ENCODE results near the gene PRRG1.
"Not testable (repeated sequence)": the region's sequence is repeated elsewhere in the genome, so short reads cannot be mapped to it uniquely, and the experiment has no call there.

Gene PRRG1

GRCh38 chrX:37349221-37350033 is at the start of gene PRRG1:
Gene PRRG1 (plus strand): TSS chrX:37349364. CDS start chrX:37406250, 56,886 bp downstream.
- DNase-seq = no peak

- DNase-seq = no peak
These were observed 46.6 kb upstream of the PRRG1 start for GRCh38 chrX:37302569-37302968.

DNA sequence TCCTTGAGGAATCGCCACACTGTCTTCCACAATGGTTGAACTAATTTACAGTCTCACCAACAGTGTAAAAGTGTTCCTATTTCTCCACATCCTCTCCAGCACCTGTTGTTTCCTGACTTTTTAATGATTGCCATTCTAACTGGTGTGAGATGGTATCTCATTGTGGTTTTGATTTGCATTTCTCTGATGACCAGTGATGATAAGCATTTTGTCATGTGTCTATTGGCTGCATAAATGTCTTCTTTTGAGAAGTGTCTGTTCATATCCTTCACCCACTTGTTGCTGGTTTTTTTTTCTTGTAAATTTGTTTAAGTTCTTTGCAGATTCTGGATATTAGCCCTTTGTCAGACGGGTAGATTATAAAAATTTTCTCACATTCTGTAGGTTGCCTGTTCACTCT is 43.9 kb upstream of the PRRG1 start:
- DNase-seq = not testable (repeated sequence)

DNA sequence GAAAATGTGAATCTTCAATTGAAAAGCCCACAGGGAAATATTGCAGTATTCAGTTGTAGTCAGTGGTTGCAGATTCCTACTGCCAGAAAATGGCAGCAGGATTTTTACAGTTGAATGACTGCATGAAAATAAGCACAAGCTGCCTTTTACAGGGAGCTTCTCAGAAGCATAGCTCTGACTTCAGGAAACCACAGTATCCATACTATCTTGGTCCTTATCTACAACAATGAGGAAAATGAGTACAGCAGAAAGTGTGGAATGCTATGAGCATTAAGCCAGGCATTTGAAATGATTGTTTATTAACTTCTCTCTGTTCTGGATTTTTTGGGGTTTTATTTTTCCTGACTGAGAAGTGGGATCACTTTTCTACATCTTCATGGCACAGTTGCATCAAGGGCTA is 34.6 kb upstream of the PRRG1 start:
- DNase-seq = no peak

DNA sequence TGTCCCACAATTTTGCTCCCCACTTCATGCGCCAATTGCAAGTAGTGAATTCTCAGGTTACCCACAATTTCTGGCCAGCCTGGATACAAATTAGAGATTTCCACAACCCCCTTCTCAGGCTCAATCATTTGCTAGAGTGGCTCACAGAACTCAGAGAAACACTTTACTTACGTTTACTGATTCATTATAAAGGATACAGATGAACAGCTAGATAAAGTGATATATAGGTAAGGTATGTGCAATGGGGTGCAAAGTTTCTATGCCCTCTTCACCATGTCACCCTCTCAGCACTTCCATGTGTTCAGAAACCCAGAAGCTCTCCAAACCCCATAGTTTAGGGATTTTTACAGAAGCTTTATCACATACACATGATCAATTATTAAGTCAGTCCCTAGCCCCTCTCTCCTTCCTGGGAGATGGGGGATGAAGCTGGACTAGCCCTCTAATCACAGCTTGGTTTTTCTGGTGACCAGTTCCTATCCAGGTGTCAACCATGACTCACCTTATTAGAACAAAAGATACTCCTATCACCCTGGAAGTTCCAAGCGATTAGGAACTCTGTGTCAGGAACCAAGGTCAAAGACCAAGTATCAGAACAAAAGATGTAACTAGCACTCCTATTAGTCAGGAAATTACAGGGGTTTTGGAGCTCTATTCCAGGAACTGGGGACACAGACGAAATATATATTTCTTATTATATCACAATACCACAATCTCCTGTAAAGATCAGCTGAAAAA is 33.5 kb upstream of the PRRG1 start:
- no peak for DNase-seq

DNA sequence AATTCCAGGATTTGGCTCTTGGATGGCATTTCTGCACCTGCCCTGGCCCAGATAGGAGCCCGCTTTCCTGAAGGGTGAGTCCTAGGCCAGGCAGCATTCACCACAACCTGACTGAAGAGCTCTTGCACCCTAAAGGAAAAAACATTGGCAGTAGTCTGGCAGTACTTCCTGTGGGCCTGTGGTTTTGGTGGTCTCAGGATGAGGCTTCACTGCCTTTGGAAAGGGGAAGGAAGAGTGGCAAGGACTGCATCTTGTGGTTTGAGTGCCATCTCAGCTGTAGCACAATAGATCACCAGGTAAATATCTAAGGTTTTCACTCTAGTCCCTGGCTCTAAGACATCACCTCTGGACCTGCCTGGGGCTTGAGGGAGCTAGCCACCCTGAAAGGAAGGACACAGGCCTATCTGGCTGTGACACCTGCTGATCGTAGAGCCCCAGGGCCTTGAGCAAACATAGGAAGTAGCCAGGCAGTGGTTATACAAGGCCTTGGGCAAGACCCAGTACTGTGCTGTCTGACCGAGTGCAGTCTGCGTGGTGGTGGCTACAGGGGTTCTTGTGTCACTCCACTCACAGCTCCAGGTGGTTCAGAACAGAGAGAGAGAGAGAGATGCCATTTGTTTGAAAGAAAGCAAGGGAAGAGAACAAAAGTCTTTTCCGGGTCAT is 28.5 kb upstream of the PRRG1 start:
- no peak for DNase-seq

- DNase-seq = no peak
These were observed 18.5 kb upstream of the PRRG1 start for GRCh38 chrX:37330642-37331041.

DNA sequence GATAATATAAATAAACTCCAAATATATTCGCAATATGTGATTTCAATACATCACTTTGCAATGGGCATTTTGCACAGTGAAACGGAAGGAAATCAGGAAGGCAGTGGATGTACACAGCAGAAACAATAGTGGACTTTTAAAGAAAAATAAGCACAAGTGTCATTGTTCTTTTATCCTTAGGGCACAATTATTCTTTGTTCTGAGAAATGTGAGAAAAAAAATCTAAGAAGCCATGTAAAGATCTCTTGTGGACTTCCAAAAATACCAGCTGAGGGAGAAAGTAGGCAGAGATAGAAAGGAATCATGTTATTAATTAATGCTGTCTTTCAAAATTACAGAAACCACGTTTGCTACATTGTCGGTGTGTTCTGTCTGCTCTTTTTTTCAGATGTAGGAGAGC is 17.6 kb upstream of the PRRG1 start:
- no peak for DNase-seq

DNA sequence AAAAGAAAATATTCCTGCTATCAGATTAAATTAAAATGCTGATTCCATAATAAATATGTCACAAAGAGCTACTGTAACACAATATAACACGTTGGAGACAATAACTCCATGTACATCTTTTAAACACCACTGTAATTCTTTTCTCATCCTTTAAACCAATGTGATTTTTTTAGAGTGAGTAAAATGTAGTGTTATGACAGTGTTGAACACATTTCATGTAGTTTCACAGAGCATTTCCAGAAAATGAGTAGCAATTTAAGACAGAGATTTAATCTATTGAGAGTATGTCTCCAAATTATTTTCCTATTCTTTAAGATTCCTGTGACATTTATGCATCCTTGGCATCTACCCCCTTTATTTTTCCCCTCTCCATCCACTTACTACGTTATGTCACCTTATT is 17.1 kb upstream of the PRRG1 start:
- DNase-seq = no peak

DNA sequence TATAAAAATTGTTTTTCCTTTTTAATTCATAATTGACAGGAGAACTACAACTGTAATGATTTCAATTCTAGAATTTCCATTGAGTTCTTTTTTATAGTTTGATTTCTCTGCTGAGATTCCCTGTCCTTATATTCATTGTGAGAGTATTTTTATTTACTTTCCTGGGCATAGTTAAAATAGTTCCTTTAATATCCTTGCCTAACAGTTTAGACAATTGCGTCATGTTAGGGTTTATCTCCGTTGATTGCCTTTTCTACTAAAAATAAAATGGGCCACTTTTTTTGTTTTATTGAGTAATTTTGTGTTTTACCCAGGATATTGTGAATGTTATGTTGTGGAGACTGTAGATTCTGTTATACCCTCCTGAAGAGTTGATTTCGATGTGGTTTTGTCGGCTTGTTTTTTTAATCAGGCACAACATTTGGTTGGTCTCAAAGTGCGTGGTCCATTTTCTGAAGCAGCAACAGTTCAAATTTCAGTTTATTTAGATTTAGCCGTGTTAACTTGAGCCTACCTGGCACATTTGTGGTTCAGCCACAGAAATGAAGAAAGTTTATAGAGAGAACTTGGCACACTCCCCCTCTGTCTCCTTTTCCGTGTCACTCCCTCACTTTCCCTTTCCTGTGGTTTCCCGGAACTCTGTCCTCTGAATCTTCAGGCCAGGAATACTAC is 16.0 kb upstream of the PRRG1 start:
- DNase-seq = no peak

- no peak for DNase-seq
These were observed 1.7 kb upstream of the PRRG1 start for GRCh38 chrX:37347420-37347819.

GRCh38 chrX:37348231-37348970 is 763 bp upstream of the PRRG1 start:
- DNase-seq = no peak

- DNase-seq = no peak
These were observed 268 bp upstream of the PRRG1 start for GRCh38 chrX:37348971-37349220.

GRCh38 chrX:37350034-37350365 is 836 bp downstream of the PRRG1 start:
- DNase-seq = no peak

DNA sequence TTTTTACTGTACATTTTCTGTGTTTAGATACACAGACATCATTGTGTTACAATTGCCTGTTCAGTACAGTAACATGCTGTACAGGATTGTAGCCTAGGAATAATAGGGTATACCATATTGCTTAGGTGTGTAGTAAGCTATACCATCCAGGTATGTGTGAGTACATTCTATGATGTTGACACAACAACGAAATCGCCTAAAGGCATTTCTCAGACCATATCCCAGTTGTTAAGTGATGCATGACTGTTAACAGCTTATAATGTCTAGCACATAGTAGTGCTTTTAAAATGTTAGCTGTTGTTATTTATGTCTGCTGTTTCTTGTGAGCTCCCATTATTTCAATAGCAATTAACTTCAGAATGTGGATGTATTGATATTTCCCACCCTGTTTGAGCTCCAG is 4.5 kb downstream of the PRRG1 start:
- DNase-seq = no peak

- no peak for DNase-seq
These were observed 8.3 kb downstream of the PRRG1 start for GRCh38 chrX:37357436-37357835.

DNA sequence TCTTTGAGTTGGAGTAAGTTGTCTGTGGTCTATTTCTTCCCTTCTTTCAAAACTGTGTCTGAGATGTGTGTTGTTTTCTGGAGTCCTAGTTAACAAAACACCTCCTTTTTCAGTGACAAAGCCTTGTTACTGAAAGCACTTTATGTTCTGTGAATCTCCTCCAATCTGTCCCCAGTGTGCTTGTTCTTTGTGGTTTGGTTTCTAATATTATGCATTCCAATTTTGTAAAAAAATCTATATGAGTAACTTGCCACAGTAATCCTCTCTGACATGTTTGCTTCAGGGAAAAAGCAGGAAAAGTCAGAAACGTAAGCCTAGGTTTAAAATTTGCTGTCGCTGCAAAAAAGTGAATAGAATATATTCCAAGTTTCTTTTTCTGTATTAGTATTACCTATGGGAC is 12.4 kb downstream of the PRRG1 start:
- DNase-seq = no peak

GRCh38 chrX:37364666-37365065 is 15.5 kb downstream of the PRRG1 start:
- DNase-seq = no peak

GRCh38 chrX:37367946-37368345 is 18.8 kb downstream of the PRRG1 start:
- no peak for DNase-seq

DNA sequence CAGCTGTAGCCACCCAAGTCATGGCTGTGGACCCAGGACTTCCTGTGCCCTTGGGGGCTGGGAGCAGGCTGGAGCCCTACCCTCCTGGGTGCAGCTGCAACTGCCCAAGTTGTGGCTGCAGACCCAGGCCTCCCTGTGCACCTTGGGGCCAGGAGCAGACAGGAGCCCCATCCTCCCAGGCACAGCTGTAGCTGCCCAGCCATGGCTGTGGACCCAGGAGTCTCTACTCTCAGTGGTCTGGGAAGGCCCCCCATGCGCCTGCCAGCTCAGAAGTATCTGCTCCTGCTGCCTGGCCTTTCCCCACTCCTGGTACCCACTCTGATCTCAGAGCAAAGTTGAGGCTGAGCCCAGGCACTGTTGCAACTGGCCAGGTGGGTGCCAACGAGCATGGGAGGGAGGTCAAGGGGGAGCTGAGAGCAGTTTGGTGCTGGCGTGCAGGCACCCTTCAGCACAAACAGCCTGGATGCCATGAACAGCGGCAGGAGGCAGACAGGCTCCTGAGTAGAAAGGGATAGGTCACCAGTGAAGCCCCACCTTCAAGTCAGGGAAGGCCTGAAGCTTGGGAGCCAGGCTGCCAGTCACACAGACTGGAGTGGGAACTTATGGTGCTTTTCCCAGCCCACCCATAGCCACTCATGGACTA is 21.5 kb downstream of the PRRG1 start:
- no peak for DNase-seq

GRCh38 chrX:37371578-37371991 is 22.4 kb downstream of the PRRG1 start:
- DNase-seq = no peak

GRCh38 chrX:37378404-37378803 is 29.2 kb downstream of the PRRG1 start:
- DNase-seq = no peak

DNA sequence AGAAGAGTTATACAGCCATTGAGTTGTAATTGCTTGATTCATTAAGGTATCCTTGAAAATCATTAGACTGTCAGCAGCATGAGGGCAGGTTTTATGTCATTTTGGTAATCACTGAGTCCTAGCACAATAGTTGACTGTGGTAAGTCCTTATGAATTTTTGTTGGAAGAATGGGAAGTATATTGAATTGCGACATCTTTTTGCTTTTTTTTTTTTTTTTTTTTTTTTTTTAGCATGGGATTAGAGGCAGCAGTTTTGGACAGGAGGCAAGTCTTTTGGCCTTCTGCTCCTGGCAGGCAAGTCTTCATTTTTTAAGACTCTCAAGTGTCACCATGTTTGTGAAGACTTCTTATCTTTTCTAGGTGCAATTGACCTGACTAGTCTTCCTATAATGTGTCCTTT is 29.7 kb downstream of the PRRG1 start:
- DNase-seq = no peak
